Ishikawa (cell line): ENCODE measurements around the gene TAGLN2.

Source experiments
- CEBPB ChIP-seq: IDR thresholded peaks from 2 replicates; pipeline ENCODE4 v1.6.1; 2012
- CREB1 ChIP-seq: IDR thresholded peaks from 2 replicates; pipeline ENCODE4 v1.6.1; 2012; ENCODE audit warnings: low read depth
- EGR1 ChIP-seq: IDR thresholded peaks from 2 replicates; pipeline ENCODE4 v1.6.1; 2012
- EP300 ChIP-seq: IDR thresholded peaks from 2 replicates; pipeline ENCODE4 v1.6.1; 2012; ENCODE audit warnings: borderline replicate concordance
- FOXM1 ChIP-seq: IDR thresholded peaks from 2 replicates; pipeline ENCODE4 v1.6.1; 2012; ENCODE audit warnings: low read depth, borderline replicate concordance
- MAX ChIP-seq: IDR thresholded peaks from 2 replicates; pipeline ENCODE4 v1.6.1; 2012
- NFIC ChIP-seq: IDR thresholded peaks from 2 replicates; pipeline ENCODE4 v1.6.1; 2012
- RAD21 ChIP-seq: IDR thresholded peaks from 2 replicates; pipeline ENCODE4 v1.6.1; 2012; ENCODE audit warnings: low read depth
- REST ChIP-seq: IDR thresholded peaks from 2 replicates; pipeline ENCODE4 v1.6.1; 2012; ENCODE audit warnings: low read depth, mild to moderate bottlenecking
- TAF1 ChIP-seq: IDR thresholded peaks from 2 replicates; pipeline ENCODE4 v1.6.1; 2012; ENCODE audit warnings: low read depth, mild to moderate bottlenecking
- TCF12 ChIP-seq: IDR thresholded peaks from 2 replicates; pipeline ENCODE4 v1.6.1; 2012; ENCODE audit warnings: low read depth
- TEAD4 ChIP-seq: IDR thresholded peaks from 2 replicates; pipeline ENCODE4 v1.6.1; 2012
- USF1 ChIP-seq: IDR thresholded peaks from 2 replicates; pipeline ENCODE4 v1.6.1; 2012
- YY1 ChIP-seq: IDR thresholded peaks from 2 replicates; pipeline ENCODE4 v1.6.1; 2012; ENCODE audit warnings: low read depth
- ZBTB7A ChIP-seq: IDR thresholded peaks from 2 replicates; pipeline ENCODE4 v1.6.1; 2012; ENCODE audit warnings: low read depth

The TAGLN2 gene

GRCh38 chr1:159918352-159919200 is 6.7 kb downstream of the TAGLN2 start:
- TF ChIP-seq TEAD4 (no peak), CREB1 (no peak), USF1 (no peak), YY1 (no peak), EP300 (no peak), NFIC (no peak), FOXM1 (no peak), TAF1 (no peak), RAD21 (no peak), TCF12 (no peak), REST (no peak), ZBTB7A (no peak), MAX (no peak), EGR1 (no peak), CEBPB (no peak)

GRCh38 chr1:159917533-159918351 is 7.6 kb downstream of the TAGLN2 start:
- TF ChIP-seq ZBTB7A (no peak), USF1 (no peak)

- TF ChIP-seq EP300, result no peak
- TF ChIP-seq TEAD4, result peak; percentile 25; the same call in 1 of the 2 replicates
- TF ChIP-seq CREB1, result no peak
- 0 out of 2 replicates have a peak, but pooled peaks have one; percentile 6 for TF ChIP-seq NFIC
- no peak for TF ChIP-seq YY1
Observed at GRCh38 chr1:159916242-159917051, 8.9 kb downstream of the TAGLN2 start.

- TF ChIP-seq EGR1 (no peak), NFIC (no peak), TCF12 (no peak), ZBTB7A (no peak), TEAD4 (no peak), TAF1 (no peak), EP300 (no peak), CREB1 (no peak), RAD21 (no peak), MAX (no peak), FOXM1 (no peak), USF1 (no peak)
Observed at GRCh38 chr1:159915571-159916241, 9.6 kb downstream of the TAGLN2 start.

- TF ChIP-seq EGR1 (no peak), MAX (no peak), EP300 (no peak), TCF12 (no peak), YY1 (no peak), REST (no peak), CREB1 (no peak), CEBPB (no peak), NFIC (no peak)
Observed at GRCh38 chr1:159914252-159915018, 10.9 kb downstream of the TAGLN2 start.
